ENCODE data around the gene ZBED1.

The ZBED1 gene

GRCh38 chrX:2502120-2502667, 1.4 kb upstream of the ZBED1 start:
- Histone ChIP-seq H3K9me3 (ENCODE audit: low read length) (no peaks in the 10 kb centered on the region), H3K4me1 (ENCODE audit: insufficient read depth, low read length, severe bottlenecking) (peaks cover 44% of the 10 kb centered on the region), H4K20me1 (ENCODE audit: insufficient read depth, low read length) (peaks cover 4% of the 10 kb centered on the region; the same call in 1 of the 2 replicates), H3K4me3 (ENCODE audit: low read depth, low read length, poor library complexity, severe bottlenecking) (no peak overlapping the region), H2AFZ (ENCODE audit: low read length) (no peak overlapping the region), H3K4me2 (ENCODE audit: low read length) (peak overlapping the region; percentile 16; the same call in 1 of the 2 replicates), H3K36me3 (ENCODE audit: insufficient read depth, low read length) (peaks cover 21% of the 10 kb centered on the region; the same call in 1 of the 2 replicates), H3K9ac (ENCODE audit: low read length) (no peak overlapping the region; the same call in 1 of the 2 replicates), H3K79me2 (ENCODE audit: insufficient read depth, low read length) (peaks cover 32% of the 10 kb centered on the region), H3K9me2 (ENCODE audit: low read depth, low read length) (no peaks in the 10 kb centered on the region), H3K27ac (ENCODE audit: low read depth, low read length, poor library complexity, severe bottlenecking) (peak overlapping the region; percentile 66), H3F3A (ENCODE audit: insufficient read depth, low read length) (peaks cover 6% of the 10 kb centered on the region; the same call in 1 of the 2 replicates), H3K27me3 (ENCODE audit: insufficient read depth, low read length) (no peaks in the 10 kb centered on the region)
- TF ChIP-seq CTCF (IDR thresholded peaks at IDR 0.05; ENCODE audit: low read length), result no peak
- TF ChIP-seq EZH2 (IDR thresholded peaks at IDR 0.05; ENCODE audit: borderline replicate concordance, low read length), result no peak

- Histone ChIP-seq H3K9ac (ENCODE audit: low read length) (peak overlapping the region; percentile 97; the same call in 1 of the 2 replicates), H3K4me1 (ENCODE audit: insufficient read depth, low read length, severe bottlenecking) (peaks cover 48% of the 10 kb centered on the region), H2AFZ (ENCODE audit: low read length) (no peak overlapping the region), H3K4me2 (ENCODE audit: low read length) (peak overlapping the region; percentile 58), H3K4me3 (ENCODE audit: low read depth, low read length, poor library complexity, severe bottlenecking) (peak overlapping the region; percentile 96), H3K9me3 (ENCODE audit: low read length) (no peaks in the 10 kb centered on the region), H3F3A (ENCODE audit: insufficient read depth, low read length) (peaks cover 6% of the 10 kb centered on the region; the same call in 1 of the 2 replicates), H3K9me2 (ENCODE audit: low read depth, low read length) (no peaks in the 10 kb centered on the region), H3K27me3 (ENCODE audit: insufficient read depth, low read length) (no peaks in the 10 kb centered on the region), H3K36me3 (ENCODE audit: insufficient read depth, low read length) (peaks cover 25% of the 10 kb centered on the region; the same call in 1 of the 2 replicates), H3K79me2 (ENCODE audit: insufficient read depth, low read length) (peaks cover 36% of the 10 kb centered on the region), H4K20me1 (ENCODE audit: insufficient read depth, low read length) (peaks cover 4% of the 10 kb centered on the region; the same call in 1 of the 2 replicates), H3K27ac (ENCODE audit: low read depth, low read length, poor library complexity, severe bottlenecking) (peak overlapping the region; percentile 66)
- no peak for TF ChIP-seq CTCF (IDR thresholded peaks at IDR 0.05; ENCODE audit: low read length)
- no peak for TF ChIP-seq EZH2 (IDR thresholded peaks at IDR 0.05; ENCODE audit: borderline replicate concordance, low read length)
Observed at GRCh38 chrX:2501559-2502102, 855 bp upstream of the ZBED1 start.

DNA sequence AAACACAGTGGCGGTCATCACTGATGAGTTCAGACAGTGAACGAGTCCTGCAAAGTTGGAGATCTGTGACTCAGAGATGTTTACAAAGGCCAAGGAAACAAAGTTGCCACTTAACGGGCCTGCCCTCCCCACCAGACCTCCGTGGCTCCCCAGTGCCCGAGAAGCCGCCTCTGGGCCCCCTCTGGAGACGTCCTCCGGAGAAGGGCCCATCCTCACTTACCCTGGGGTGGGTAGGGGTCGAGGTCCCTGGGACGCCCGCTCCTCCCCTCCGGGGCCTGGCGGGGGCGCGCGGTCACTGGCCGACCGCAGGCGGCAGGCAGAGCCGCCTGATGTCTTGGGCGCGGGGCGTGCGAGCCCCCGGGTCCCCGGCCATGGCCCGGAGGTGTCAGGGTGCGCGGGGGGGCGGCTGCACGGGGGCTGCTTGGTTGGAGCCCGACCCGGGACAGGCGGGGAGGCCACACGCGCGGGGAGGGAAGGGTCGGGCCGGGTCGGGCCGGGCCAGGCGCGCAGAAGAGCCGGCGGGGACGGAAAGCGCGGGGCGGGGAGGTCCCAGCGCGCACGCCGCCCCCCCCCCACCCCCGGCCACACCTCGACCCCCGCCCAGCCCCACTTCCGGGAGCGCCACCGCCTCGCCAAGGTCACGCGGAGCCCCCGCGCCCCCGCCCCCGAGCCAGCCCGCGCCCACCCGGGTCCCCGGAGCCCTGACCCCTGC, 529 bp downstream of the ZBED1 start:
- peak overlapping the region; percentile 97 for H3K9ac ChIP-seq (ENCODE audit: low read length)
- TF ChIP-seq EZH2 (IDR thresholded peaks at IDR 0.05; ENCODE audit: borderline replicate concordance, low read length), result no peak
- TF ChIP-seq CTCF (IDR thresholded peaks at IDR 0.05; ENCODE audit: low read length), result peak; percentile 45
- H3K4me1 ChIP-seq (ENCODE audit: insufficient read depth, low read length, severe bottlenecking), result peaks cover 56% of the 10 kb centered on the region
- no peak overlapping the region for H2AFZ ChIP-seq (ENCODE audit: low read length)
- H3K27ac ChIP-seq (ENCODE audit: low read depth, low read length, poor library complexity, severe bottlenecking), result peak overlapping the region; percentile 90
- H3K4me2 ChIP-seq (ENCODE audit: low read length), result peak overlapping the region; percentile 76
- peaks cover 49% of the 10 kb centered on the region for H3K79me2 ChIP-seq (ENCODE audit: insufficient read depth, low read length)
- H3K9me2 ChIP-seq (ENCODE audit: low read depth, low read length), result no peaks in the 10 kb centered on the region
- H3K9me3 ChIP-seq (ENCODE audit: low read length), result no peaks in the 10 kb centered on the region
- peaks cover 6% of the 10 kb centered on the region; the same call in 1 of the 2 replicates for H3F3A ChIP-seq (ENCODE audit: insufficient read depth, low read length)
- H3K4me3 ChIP-seq (ENCODE audit: low read depth, low read length, poor library complexity, severe bottlenecking), result peak overlapping the region; percentile 96
- peaks cover 4% of the 10 kb centered on the region; the same call in 1 of the 2 replicates for H4K20me1 ChIP-seq (ENCODE audit: insufficient read depth, low read length)
- H3K27me3 ChIP-seq (ENCODE audit: insufficient read depth, low read length), result no peaks in the 10 kb centered on the region
- H3K36me3 ChIP-seq (ENCODE audit: insufficient read depth, low read length), result peaks cover 38% of the 10 kb centered on the region

All from OCI-LY1 (cell line).